Measurements from ENCODE around the gene PPIP5K2. TPM values are rescaled to one million over a fixed set of nuclear protein-coding genes. Genes with fewer than 3 reads are reported as not detected.

PPIP5K2 gene
- polyA plus RNA-seq, 3 donors, result 23.1 to 66.0 (median 41.1) TPM

DNA sequence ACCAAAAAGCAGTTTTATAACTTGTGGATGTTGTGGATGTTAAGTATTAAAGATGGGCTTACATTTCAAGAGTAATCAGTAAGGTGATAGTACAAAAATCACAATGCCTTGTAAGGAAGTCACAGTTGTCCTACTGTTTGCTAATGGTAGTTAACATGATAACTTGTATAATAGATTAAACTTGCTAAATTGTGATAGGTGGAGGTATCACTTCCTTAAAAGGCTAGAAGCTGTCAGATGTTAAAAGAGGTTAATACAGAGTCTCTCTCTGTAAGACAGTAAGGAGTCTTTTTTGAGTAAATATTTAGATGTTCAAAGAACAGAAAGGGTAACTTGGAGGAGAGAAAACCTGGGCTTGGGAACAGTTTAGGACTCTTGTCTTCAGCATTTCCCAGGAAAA, 124.3 kb downstream of the PPIP5K2 start:
- Histone ChIP-seq H3K4me1 (ENCODE audit: control insufficient read depth in 1 of 2, insufficient read depth in 2 of 2, low read length in 2 of 2) (no peaks in the 10 kb centered on the region), H2AFZ (ENCODE audit: insufficient read depth, low read depth, low read length, poor library complexity, severe bottlenecking) (no peak overlapping the region), H3K9ac (ENCODE audit: insufficient read depth, low read length, poor library complexity, severe bottlenecking) (no peak overlapping the region), H4K20me1 (ENCODE audit: insufficient read depth, low read length) (no peaks in the 10 kb centered on the region), H3K79me2 (ENCODE audit: insufficient read depth, low read length) (no peaks in the 10 kb centered on the region), H3K4me3 (replicated peaks in 1 of 3; ENCODE audit: low read depth in 2 of 3, low read length in 3 of 3) (no peak overlapping the region), H3K4me2 (replicated peaks; ENCODE audit: extremely low read depth, low read length, poor library complexity, severe bottlenecking) (no peak overlapping the region), H3K27ac (ENCODE audit: low read depth in 1 of 2, low read length in 2 of 2) (no peak overlapping the region), H3K27me3 (ENCODE audit: control insufficient read depth in 2 of 2, insufficient read depth in 2 of 2, low read length in 2 of 2) (no peaks in the 10 kb centered on the region), H3K9me3 (replicated peaks in 1 of 2; ENCODE audit: control insufficient read depth in 1 of 2, insufficient read depth in 1 of 2, low read length in 2 of 2) (peaks cover 0 to 4% of the 10 kb centered on the region in 2 donors), H3K36me3 (replicated peaks in 1 of 2; ENCODE audit: control insufficient read depth in 1 of 2, insufficient read depth in 2 of 2, low read length in 2 of 2) (no peaks in the 10 kb centered on the region)
- TF ChIP-seq, protein P1, sequence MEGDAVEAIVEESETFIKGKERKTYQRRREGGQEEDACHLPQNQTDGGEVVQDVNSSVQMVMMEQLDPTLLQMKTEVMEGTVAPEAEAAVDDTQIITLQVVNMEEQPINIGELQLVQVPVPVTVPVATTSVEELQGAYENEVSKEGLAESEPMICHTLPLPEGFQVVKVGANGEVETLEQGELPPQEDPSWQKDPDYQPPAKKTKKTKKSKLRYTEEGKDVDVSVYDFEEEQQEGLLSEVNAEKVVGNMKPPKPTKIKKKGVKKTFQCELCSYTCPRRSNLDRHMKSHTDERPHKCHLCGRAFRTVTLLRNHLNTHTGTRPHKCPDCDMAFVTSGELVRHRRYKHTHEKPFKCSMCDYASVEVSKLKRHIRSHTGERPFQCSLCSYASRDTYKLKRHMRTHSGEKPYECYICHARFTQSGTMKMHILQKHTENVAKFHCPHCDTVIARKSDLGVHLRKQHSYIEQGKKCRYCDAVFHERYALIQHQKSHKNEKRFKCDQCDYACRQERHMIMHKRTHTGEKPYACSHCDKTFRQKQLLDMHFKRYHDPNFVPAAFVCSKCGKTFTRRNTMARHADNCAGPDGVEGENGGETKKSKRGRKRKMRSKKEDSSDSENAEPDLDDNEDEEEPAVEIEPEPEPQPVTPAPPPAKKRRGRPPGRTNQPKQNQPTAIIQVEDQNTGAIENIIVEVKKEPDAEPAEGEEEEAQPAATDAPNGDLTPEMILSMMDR (IDR thresholded peaks at IDR 0.05), result no peak
- intact Hi-C loops (cut with micrococcal nuclease), result no loop called here
- Mint-ChIP-seq H3K36me3 (no peaks in the 10 kb centered on the region), H3K4me1 (peaks cover 6% of the 10 kb centered on the region), H3K9me3 (peaks cover 0 to 9% (median 4%) of the 10 kb centered on the region in 7 donors), H3K27ac (no peak overlapping the region), H3K27me3 (ENCODE audit: low read depth in 3 of 3) (peaks cover 0 to 2% (median 0%) of the 10 kb centered on the region in 3 donors), H3K4me3 (no peak overlapping the region)
- DNase-seq, result no peak

DNA sequence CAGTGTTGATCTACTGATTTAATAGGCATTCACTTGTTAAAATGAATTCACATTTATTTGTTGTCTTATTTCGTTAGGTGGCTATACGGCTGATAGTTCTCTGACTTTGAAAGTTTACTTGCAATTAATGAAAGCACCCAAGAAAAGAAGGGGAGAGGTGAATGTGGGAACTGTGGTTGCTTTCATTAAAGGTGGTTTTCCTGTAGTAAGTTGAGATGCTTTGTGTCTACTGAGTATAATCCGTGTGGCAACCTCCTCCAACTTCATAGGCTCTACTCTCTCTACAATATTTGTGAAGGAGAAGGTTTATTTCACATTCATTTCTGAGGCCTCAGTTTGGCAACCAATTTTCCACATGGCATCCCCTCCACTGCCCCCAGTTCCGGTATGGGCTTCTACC, 125.7 kb downstream of the PPIP5K2 start:
- Mint-ChIP-seq H3K4me1 (peaks cover 6% of the 10 kb centered on the region), H3K36me3 (no peaks in the 10 kb centered on the region), H3K9me3 (peaks cover 0 to 7% (median 1%) of the 10 kb centered on the region in 7 donors), H3K27ac (peak overlapping the region in 1 of 7 donors; percentile 73), H3K27me3 (ENCODE audit: low read depth in 3 of 3) (peaks cover 0 to 2% (median 0%) of the 10 kb centered on the region in 3 donors), H3K4me3 (no peak overlapping the region)
- H3K79me2 ChIP-seq (ENCODE audit: insufficient read depth, low read length), result no peaks in the 10 kb centered on the region
- H3K9ac ChIP-seq (ENCODE audit: insufficient read depth, low read length, poor library complexity, severe bottlenecking), result no peak overlapping the region
- H3K9me3 ChIP-seq (replicated peaks in 1 of 2; ENCODE audit: control insufficient read depth in 1 of 2, insufficient read depth in 1 of 2, low read length in 2 of 2), result peaks cover 0 to 4% of the 10 kb centered on the region in 2 donors
- no peak overlapping the region for H2AFZ ChIP-seq (ENCODE audit: insufficient read depth, low read depth, low read length, poor library complexity, severe bottlenecking)
- TF ChIP-seq, protein P1 (IDR thresholded peaks at IDR 0.05), result no peak
- no peak overlapping the region for H3K4me2 ChIP-seq (replicated peaks; ENCODE audit: extremely low read depth, low read length, poor library complexity, severe bottlenecking)
- H4K20me1 ChIP-seq (ENCODE audit: insufficient read depth, low read length), result no peaks in the 10 kb centered on the region
- H3K27me3 ChIP-seq (ENCODE audit: control insufficient read depth in 2 of 2, insufficient read depth in 2 of 2, low read length in 2 of 2), result no peaks in the 10 kb centered on the region
- no peak for DNase-seq
- no peaks in the 10 kb centered on the region for H3K4me1 ChIP-seq (ENCODE audit: control insufficient read depth in 1 of 2, insufficient read depth in 2 of 2, low read length in 2 of 2)
- H3K4me3 ChIP-seq (replicated peaks in 1 of 3; ENCODE audit: low read depth in 2 of 3, low read length in 3 of 3), result no peak overlapping the region
- WGBS (ENCODE audit: insufficient coverage), result no CpG with 5 or more reads among the region's 4 CpGs
- H3K36me3 ChIP-seq (replicated peaks in 1 of 2; ENCODE audit: control insufficient read depth in 1 of 2, insufficient read depth in 2 of 2, low read length in 2 of 2), result no peaks in the 10 kb centered on the region
- H3K27ac ChIP-seq (ENCODE audit: low read depth in 1 of 2, low read length in 2 of 2), result no peak overlapping the region
- intact Hi-C loops (cut with micrococcal nuclease), result no loop called here
